Measurements from ENCODE around the gene CCDC92.

CCDC92 gene

GRCh38 chr12:124001343-124001742 lies 28.7 kb upstream of the CCDC92 start:
- no peak for DNase-seq

DNA sequence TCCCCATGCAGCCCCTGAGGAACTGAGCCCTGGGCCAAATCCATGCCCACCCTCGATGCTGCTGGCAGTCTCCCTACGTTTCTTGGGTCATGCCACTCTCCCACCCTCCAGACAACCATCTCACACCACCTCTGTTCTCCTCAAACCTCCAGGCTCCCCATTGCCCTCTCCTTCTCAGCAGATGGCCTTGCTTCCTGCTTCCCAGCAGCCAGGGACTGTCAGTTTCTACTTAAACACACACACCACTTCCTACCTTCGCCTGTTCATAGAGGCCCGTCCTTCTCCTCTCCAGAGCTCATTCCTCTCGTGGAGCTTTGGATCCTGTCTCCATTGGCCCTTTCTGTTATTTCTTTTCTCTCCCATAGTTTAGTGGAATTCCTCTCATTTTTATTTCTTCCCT lies 27.5 kb upstream of the CCDC92 start:
- no peak for DNase-seq

DNA sequence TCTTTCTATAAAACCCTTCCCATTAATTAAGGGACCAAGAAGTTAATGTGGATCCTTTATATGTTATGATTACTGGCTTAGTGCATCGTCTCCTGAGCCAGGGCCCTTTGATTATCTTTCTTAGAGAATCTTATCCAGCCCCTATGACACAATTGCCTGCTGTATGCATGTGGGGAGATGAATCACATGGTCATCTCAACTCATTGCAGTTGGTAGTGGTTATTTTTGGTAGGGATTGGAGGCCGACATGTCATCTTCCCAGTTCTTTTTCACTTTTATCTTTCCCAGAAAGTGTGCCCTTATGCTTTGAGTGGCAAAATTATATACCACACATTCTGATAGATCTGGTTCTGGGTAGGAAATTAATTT lies 26.3 kb upstream of the CCDC92 start:
- no peak for DNase-seq

DNA sequence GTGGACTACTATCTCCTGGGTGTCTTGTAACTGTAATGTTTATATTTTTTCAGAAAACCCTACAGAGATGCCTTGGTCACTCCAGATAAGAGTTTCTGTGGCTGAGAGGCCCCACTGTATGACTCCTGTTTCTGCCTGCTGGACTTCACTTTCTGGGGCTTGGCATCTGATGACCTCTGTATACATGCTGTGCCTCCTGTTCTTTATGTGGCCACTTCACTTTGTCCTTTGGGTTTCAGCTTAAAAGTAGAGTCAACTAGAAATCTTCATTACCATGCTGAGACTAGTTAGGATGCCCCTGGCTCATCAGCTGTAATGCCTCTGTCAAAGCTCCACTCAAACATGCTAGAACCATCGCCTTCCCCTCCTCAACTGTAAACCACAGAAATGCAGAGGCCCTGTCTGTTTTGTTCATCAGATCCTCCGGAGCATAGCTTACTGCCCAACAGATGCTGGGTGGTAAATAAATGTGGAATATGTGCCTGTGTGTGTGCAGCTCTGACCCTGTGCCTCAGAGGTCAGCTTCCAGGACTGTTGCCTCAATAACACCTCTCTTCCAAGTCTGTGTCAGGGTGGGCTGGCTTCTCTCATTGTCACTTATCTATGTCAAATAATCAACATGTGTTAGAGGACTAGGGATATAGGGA lies 25.8 kb upstream of the CCDC92 start:
- DNase-seq, result no peak

DNA sequence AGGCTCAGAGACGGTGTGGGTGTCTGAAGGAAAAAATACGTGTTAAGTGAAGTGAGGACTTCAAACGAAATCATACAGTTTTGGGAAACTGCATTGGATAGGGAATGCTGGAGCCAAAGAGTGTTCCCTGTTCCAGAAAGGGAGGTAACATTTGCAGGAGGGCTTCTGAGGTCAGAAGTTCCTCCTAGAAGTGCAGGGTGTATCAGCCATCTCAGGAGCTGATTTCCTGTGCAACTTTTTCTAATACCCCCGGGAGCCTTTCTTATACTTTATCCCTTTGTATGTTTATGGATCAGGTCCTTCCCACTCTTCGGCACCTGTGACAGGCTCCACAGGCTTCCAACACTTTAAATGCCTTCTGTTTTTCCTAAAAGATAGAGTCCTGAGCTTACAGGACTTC lies 25.3 kb upstream of the CCDC92 start:
- DNase-seq, result no peak

GRCh38 chr12:123997033-123997822 lies 24.6 kb upstream of the CCDC92 start:
- DNase-seq, result no peak

GRCh38 chr12:123996581-123996980 lies 23.9 kb upstream of the CCDC92 start:
- no peak for DNase-seq

DNA sequence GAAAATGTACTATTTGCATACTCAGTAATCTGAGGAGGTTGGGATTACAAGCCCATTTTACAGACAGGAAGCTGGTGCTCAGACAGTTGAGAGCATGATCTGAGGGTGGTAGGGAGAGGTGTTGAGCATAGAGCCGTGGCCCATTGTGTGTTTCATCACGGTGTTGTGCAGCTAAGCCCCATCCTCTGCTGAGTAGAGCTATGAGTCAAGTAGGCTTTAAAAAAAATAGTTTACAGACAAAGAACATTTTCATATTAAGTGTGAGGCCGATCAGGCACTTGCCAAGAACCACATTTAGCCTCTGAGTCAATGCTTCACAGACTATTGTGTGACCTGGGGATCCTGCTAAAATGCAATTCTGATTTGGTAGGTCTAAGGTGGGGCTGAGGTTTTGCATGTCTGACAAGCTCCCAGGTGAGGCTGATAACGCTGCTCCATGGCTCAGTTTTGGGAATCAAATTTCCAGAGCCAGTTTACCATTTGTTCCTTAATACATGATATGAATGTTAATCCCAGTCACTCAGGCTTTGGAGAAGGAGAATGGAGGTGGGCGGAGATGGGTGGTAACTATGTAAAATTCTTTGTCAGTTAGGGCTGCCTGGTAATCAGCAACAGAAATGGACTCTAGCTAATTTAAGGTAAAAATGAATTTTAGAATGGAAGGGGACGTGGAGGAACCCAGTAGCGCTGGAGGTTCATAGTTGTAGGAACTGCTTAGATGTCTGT lies 22.6 kb upstream of the CCDC92 start:
- DNase-seq, result no peak

- no peak for DNase-seq
Measured at GRCh38 chr12:123992118-123992825, 19.6 kb upstream of the CCDC92 start.

DNA sequence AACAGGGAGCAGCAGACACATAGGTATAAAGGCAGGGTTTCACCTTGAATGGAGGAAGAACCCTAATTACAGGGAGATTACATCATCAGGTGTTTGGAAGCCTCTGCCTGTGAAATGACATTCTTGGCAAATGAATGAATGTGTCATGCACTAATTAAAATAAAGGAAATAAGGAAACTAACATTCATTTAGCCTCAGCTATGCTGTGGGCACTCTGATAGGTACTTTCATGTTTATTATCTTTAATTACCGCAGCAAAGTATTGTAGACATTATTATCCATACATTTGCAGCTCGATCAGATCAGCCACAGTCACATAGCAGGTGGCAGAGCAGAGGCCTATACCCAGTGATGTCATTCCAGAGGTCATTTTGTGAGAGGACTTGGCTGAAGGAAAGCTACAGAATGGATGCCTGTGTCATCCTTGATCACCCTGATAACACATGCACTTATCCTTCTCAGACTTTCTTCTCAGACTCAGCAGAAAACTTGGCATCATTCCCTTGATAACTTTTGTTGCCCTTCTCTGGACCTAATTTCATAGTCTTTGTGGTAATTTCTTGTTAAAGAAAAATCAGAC lies 18.8 kb upstream of the CCDC92 start:
- DNase-seq, result no peak

DNA sequence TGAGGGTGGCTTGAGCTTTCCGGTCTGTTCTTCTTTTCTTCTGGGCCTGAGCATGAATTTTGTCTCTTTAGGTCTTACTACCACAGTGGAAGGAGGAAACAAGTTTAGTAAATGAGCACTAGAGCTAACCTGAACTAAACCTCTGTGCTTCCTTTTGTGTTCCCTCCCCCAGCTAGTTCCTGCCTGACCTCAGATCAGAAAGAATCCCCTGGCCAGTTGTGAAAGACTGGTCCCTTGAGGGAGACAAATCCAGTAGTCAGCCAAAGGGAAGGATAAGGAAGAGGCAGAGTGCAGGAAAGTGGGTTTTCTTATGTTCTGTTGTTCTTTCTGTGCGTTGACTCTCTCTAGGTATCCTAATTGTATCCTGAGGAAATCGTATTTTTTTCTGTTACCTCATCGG lies 17.9 kb upstream of the CCDC92 start:
- DNase-seq, result no peak

GRCh38 chr12:123989753-123990152 lies 17.1 kb upstream of the CCDC92 start:
- DNase-seq, result no peak

DNA sequence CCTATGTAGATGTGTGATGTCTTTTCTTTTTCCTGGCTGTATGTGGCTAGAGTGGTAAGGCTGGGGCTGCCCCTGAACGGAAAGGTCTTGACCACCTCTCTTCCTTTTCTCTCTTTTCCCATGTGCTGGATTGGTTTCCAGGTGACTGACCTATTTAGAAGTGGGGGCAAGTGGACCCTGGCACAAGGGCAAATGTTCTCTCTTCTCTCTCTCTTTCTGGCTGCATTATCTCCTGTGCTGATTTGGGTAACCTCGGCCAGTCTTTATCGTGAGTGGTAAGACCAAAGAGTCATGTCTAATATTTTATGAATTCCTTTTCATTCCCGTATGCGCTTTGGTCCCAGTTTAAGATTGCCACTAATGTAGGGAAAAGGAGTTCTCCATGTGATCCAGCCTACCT lies 16.5 kb upstream of the CCDC92 start:
- no peak for DNase-seq

- no peak for DNase-seq
Measured at GRCh38 chr12:123987022-123987421, 14.4 kb upstream of the CCDC92 start.

DNA sequence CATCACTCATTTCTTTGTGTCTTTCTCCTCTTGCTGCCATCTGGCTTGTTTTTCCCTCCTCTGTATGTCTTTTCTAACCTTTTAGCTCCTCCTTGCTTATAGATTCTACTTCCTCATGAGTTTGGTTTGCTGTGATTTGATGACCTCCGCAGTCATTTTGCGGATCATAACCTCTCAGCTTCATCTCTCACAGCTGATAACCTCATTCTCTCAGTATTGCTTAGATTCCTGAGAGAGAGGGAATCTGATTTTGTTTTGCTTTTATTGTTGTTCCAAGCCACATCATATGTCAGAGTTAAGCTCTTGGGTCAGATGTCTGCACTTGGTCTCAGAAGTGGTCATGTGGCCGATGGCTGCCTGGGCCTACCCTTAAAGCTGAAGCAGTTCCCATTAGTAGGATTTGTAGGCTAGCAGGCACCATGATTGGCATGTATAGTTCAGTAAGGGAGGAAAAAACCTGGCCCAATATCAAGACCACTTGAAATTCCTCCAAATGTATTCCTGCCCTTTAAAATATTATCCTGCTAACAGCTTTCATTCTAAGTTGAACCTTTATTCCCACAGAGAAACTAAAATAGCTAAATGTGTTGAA lies 13.8 kb upstream of the CCDC92 start:
- DNase-seq, result no peak

DNA sequence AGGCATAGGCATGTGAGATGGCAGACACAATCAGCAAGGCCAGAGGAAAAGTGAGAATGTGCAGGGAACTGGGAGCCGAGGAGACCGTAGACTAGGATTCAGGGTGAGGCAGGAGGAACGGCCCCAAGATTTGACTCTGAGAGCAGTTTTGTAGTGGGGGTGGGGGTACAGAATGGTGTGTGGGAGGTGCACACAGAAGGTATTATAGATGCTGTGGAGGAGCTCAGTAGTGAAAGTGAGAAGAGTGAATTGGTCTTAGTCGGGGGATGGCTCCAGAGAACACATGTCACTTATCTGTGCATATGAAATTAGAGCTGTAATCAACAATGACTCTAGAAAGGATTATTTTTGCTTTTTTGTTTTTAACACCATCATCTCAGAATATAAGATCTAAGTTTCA lies 12.3 kb upstream of the CCDC92 start:
- DNase-seq, result no peak

DNA sequence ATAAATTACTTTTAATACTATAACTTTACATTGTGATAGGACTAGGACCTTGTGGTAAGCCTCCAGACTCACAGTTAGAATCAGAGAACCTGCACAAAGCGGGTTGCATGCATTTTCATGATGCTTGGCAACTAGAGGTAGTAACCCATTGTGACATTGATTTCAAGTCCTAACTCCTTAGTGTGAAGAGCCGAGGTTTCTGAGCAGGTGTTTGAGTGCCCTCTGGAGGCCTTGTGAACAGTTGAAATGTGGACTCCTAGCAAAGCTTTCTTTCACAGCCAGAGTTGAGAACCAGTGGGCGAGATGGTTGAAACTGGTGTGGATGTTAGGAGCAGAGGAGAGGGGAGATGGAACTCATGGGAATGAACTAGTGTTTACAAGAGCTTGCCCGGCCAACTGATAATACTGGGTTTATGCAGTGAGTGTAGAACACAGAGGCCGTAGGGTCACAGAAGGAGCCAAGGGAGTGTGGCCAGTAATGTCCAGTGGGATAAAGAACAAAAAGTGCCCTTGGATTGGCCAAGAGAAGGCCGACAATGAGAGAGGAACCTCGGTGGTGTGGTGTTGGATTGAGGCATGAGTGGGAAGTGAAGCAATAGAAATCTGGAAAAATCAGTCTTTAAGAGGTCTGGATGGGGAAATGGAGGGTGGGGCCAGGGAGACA lies 11.3 kb upstream of the CCDC92 start:
- DNase-seq, result no peak

- no peak for DNase-seq
Measured at GRCh38 chr12:123982269-123982668, 9.6 kb upstream of the CCDC92 start.

GRCh38 chr12:123979566-123979965 lies 6.9 kb upstream of the CCDC92 start:
- DNase-seq, result no peak

- DNase-seq, result no peak
Measured at GRCh38 chr12:123976227-123976826, 3.7 kb upstream of the CCDC92 start.

DNA sequence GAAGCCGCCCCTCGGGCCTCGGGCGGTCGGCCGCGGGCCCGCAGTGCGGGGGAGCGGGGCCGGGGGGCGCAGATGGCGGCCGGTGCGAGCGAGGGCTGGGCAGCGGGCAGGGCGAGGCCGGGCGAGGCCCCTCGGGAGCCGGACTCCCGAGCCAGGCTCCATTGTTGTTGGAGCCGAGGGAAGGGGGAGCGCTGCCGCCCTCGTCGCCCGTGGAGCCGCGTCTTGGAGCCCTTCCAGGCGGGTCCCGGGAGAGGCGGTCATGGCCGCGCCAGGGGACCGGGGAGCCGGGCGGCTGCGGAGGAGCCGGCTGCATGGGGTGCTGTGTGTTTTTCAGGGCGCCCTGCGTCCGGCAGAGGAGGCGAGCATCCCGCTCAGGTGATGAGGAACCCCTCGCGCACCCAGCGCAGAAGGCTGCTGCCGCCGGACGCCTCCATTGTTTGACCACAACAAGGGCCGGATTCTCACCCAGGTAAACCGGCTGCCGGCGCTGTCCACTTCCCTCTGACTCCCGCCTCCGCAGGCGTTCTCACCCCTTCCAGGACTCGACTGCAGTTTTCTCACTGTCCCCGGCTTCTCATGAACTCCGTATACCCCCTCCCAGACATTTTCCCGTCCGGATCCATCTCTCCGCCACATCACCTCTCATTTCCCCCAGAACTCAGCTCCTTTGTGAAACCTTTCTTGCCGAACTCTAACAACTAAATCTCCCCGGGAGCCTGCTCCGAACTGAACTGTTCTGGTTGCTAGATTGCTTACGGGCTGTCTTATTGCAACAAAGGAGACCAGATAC lies 1.1 kb upstream of the CCDC92 start:
- no peak for DNase-seq

Data from NCI-H2029 (cell line).